NCI-H226 (cell line): Measurements from ENCODE around the gene IMPG1.

Experiments used
- DNase-seq: peaks from one replicate; pipeline ENCODE4 v3.0.0-alpha.2; 2015

Gene IMPG1, protein sequence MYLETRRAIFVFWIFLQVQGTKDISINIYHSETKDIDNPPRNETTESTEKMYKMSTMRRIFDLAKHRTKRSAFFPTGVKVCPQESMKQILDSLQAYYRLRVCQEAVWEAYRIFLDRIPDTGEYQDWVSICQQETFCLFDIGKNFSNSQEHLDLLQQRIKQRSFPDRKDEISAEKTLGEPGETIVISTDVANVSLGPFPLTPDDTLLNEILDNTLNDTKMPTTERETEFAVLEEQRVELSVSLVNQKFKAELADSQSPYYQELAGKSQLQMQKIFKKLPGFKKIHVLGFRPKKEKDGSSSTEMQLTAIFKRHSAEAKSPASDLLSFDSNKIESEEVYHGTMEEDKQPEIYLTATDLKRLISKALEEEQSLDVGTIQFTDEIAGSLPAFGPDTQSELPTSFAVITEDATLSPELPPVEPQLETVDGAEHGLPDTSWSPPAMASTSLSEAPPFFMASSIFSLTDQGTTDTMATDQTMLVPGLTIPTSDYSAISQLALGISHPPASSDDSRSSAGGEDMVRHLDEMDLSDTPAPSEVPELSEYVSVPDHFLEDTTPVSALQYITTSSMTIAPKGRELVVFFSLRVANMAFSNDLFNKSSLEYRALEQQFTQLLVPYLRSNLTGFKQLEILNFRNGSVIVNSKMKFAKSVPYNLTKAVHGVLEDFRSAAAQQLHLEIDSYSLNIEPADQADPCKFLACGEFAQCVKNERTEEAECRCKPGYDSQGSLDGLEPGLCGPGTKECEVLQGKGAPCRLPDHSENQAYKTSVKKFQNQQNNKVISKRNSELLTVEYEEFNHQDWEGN

DNA sequence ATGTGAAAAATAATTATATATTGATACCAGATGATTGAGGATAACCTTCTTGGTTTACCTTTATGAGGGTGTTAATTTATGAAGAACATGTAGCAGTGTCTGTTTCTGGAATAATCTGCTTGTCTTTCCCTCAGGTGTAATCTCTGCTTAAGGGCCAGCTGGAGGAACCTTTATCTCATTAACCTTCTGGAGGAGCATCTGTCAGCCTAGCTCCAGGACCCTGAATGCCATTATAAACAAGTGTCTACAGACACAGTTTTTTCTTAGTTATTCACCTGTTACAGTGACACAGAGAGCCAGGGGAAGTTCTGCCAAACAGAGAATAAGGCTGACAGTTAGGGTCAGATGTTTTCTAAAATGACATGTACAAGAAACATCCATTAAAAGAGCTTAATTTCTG lies at the start of gene IMPG1:
Gene IMPG1 (minus strand): TSS at position 101 of the 400 bp plus-strand sequence. CDS start 174 bp downstream, outside the sequence.
- no peak for DNase-seq

GRCh38 chr6:76120302-76120701 lies 47.8 kb upstream of the IMPG1 start:
- DNase-seq: no peak

DNA sequence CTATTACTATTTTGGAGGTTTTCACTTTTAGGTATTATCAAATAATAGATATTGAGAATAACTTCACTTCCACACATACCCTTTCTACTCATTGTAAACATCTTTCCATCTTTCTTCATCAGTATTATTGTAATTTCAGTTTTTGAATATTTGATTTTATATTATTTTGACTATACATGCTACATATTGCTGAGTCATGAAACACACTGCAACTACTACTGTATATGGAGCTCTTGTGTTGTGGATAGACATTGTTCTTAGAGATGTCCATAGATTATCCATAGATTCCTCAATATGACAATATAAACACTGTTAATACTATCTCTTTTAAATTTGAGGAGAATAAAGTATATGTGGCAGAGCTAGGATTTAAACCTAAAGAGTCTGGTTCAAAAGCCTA lies 819 bp upstream of the IMPG1 start:
- DNase-seq: no peak

DNA sequence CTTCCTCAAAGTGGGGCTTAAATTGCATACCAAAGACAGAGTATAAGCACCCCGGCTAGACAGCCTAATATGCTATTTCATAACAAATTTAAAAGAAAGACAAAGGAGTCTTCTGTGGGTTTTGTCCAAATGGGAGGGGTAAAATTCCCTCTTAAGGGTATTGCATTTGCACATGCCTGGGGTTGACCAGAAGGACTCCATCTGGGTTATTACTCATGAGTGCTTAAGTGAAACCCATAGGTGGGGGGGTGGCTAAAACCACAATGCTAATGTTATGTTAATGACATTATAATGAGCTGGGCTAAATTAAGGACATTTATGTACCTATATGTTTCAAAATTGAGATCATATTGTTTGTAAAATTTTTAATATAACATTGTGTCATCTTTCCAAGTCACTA lies 15.0 kb downstream of the IMPG1 start:
- DNase-seq: no peak

DNA sequence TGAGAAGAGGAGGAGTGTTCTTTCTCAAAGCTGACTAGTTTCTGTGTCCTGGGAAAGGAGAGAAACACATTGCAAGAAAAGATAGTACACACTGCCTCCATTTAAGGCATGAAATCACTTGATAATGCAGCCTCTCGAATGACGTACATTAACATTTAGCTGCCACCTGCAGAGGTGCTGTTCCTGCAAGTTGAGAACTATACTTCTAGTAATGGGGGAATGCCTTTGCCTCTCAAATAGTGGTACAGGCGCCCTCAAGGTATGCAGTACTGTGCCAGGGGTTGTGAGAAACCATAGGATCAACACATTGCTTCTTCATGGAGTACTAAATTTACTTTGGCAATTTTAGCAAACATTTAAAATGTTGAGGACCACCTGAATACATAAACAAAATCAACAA lies 20.1 kb downstream of the IMPG1 start:
- no peak for DNase-seq

- DNase-seq: no peak
These were observed 28.8 kb downstream of the IMPG1 start for GRCh38 chr6:76043690-76044089.

DNA sequence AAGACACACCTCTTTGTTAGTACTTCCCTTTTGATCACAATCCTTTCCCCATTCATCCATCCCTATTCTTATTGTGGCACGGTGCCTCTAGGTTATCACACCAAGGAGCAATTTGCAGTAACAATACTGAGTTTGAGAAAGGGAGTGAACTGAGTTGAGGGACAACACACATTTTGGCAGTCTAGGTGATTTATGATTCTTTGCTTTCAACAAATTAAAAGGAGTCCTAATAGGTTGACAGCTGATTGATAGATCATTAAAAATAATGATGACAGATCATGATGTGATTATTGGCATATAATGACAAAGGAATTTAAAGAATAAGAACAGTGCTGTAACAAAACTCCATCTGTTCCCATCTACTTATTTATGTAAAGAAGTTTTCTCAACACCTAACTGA lies 36.7 kb downstream of the IMPG1 start:
- no peak for DNase-seq

DNA sequence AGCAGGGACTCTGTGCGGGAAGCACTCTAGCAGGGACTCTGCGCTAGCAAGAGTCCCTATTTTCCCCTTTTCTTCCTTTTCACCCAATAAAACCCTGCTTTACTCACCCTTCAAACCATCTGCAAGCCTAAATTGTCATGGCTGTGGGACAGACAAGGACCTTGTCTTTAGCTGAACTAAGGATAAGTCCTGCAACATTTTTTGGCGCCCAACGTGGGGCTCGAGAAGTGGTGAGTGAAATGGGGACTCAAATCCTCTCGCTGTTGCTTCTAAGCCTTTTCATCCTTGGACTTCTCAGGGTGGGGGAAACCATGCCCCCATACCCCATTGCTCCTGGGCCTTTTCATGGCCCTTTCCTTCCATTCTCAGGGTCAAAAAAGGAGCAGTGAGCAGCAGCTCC lies 46.4 kb downstream of the IMPG1 start:
- DNase-seq: no peak

GRCh38 chr6:76014626-76015530 lies 57.6 kb downstream of the IMPG1 start:
- DNase-seq: no peak

GRCh38 chr6:76004202-76004601 lies 68.3 kb downstream of the IMPG1 start:
- no peak for DNase-seq

DNA sequence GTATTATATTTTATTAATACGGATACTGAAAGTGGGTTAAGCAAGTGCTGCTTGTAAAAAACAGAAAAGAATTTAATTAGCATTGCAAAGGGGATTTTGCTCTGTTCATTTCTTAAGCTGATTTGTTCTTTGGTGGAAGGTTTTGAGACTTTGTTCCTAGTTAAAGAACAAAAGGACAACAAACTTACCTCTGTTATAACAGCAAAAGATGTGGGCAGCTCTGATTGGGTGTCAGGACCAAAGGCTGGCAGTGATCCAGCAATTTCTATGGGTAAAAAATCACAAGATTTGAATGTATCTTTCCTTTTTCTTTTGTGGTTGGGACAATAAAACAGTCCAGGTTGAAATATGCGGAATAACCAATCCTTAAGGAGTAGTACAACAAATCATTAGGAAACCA lies 68.8 kb downstream of the IMPG1 start:
- DNase-seq: no peak

- DNase-seq: no peak
These were observed 69.3 kb downstream of the IMPG1 start for GRCh38 chr6:76003113-76003512.

GRCh38 chr6:76000629-76001028 lies 71.8 kb downstream of the IMPG1 start:
- no peak for DNase-seq

DNA sequence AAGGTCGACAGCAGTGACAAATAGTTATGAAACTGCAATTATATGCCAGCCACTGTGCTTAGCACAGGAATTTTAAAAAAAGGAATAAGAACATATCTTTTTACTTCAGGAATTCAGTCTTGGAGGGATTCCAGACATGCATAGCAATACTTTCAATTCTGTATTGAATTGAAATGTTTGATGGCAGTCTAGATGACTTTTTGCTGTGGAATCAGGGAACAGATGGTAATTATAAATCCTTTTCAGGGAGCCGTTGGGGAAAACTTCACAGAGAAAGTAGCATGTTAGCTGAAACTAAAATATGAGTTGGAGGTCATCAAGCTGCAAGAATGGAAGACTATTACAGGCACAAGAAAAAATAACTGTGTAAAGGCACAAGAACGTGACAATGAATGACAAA lies 74.8 kb downstream of the IMPG1 start:
- DNase-seq: no peak

DNA sequence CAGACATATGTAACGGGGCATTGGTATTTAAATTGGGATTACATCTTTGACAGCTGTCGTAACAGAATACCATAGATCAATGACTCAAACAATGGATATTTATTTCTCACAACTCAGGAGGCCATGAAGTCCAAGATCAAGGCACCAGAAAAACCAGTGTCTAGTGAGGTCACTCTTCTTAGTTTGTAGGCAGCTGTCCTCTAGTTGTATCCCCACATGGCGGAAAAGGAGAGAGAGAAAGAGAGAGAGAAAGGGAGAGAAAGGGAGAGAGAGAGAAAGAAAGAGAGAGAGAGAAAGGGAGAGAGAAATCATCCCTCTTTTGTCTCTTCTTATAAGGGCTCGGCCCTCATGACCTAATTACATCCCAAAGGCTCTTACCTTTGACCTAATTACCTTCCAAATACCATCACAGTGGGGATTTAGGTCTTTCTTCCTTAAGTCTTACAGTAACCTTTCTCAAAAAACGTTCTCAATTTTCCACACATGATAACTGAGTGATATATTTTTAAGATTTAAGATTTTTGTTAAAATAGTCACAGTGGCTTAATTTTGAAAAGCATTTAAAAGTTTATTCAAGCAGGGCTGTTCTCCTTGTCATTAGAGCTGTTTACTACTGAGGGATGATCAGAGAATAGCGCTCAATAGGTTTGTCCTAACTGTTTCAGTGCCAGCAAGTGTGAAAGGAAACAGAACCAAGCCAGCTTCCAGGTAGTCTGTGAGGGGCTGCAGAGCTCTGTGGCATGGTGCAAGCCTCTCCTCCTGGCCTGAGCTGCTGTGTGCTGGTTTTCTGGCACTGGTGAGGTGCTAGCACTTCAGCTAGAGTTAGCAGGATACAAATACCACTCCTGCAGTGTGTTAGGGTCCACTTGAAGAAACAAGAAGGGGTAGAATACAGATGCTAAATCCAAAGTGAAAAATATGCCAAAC lies 79.0 kb downstream of the IMPG1 start:
- DNase-seq: no peak

DNA sequence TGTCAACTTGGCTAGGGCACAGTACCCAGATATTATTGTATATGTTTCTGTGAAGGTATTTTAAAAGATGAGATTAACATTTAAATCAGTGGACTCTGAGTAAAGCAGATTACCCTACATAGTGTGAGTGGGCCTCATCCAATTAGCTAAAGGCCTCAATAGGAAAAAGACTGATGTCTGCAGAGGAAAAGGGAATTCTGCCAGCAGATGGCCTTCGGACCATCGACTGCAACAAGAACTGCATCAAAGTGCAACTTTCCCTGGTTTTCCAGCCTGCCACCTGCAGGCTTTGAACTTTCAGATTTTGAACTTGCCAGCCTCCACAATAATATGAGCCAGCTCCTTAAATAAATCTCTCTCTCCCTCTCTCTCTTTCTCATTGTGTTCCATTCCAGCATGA lies 80.5 kb downstream of the IMPG1 start:
- no peak for DNase-seq

DNA sequence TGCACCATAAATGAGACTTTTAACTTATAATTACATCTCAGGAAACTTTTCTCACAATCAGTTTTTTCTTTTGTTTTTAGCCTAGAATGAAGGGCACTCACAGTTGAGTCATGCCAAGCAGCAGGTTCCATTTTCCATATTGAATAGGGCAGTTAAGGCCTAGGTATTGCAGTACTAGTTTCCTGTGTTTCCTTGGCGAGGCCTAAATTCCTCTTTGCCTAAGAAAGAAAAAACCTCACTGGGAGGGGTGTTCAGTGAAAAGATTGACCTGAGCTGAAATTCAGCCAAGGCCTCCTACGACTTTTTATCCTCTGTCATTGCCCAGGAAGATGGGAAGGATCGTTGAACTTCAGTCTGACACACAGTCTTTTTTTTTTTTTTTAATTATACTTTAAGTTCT lies 85.5 kb downstream of the IMPG1 start:
- DNase-seq: no peak

DNA sequence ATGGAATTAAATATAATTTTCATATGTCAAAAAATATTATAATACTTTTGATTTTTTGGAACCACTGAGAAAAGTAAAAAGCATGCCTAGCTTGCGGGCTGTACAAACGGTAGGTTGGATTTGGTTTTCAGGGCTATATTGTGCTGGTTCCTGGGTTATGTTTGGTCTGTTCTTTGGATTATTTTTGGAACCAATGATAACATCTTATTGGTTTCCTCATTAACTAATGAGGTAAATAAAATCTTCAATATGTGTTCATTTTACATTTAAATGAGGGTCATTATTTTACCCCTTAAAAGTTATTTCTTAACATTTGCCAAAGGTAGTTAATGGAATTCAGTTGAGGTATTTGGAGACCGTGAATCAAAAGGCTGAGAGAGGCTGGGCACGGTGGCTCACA lies 96.6 kb downstream of the IMPG1 start:
- no peak for DNase-seq

DNA sequence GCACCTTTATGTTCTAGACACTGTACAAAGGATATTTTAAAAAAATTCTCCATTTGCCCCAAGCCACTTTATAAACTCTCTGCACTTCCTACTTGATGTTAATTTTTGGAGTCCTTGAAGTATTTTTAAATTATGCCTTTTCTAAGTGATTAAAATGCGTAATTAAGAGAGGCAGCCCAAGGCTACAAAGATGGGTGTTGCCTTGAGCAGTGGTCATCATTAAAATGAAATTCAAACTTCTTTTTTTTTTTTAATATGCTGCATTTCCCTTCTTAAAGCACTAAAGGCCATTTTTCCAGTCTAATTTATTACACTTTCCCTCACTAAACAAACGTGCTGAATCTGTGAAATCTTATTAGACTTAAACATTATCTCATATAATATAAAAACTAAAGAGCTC lies 102.4 kb downstream of the IMPG1 start:
- no peak for DNase-seq

- no peak for DNase-seq
These were observed 104.3 kb downstream of the IMPG1 start for GRCh38 chr6:75968143-75968542.

DNA sequence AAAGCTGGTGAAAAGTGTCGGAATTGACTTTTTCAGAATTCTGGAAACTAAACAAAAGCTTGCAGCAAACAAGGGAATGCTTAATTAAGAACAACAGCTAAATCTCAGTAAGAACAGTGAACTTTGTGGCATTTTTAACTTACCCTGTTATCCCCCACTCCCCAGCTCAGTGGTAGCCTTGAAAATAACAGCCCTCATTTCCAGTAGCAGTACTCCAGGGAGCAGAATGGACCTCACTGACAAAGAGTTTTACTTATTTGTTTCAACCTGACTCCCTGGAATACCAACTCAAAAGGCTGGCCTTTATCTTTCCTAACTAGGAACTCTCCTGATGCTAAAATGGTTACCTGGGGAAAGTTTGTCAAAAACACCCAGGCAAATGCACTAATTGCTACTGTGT lies 108.9 kb downstream of the IMPG1 start:
- DNase-seq: no peak

- DNase-seq: peak; percentile 7
These were observed 120.3 kb downstream of the IMPG1 start for GRCh38 chr6:75952128-75952527.
